HG03060 (cell line): ENCODE data around the gene CPB2.
A peak's percentile ranks its signal among the peaks of the same experiment; 100 is the strongest.

ENCODE experiments used
- ATAC-seq: cut with Tn5 transposase; IDR thresholded peaks from one replicate; pipeline ENCODE4 v1.9.1; 2021; ENCODE audit warnings: low read depth, moderate number of reproducible peaks; ENCODE audit not compliant: unreplicated experiment

CPB2 gene

DNA sequence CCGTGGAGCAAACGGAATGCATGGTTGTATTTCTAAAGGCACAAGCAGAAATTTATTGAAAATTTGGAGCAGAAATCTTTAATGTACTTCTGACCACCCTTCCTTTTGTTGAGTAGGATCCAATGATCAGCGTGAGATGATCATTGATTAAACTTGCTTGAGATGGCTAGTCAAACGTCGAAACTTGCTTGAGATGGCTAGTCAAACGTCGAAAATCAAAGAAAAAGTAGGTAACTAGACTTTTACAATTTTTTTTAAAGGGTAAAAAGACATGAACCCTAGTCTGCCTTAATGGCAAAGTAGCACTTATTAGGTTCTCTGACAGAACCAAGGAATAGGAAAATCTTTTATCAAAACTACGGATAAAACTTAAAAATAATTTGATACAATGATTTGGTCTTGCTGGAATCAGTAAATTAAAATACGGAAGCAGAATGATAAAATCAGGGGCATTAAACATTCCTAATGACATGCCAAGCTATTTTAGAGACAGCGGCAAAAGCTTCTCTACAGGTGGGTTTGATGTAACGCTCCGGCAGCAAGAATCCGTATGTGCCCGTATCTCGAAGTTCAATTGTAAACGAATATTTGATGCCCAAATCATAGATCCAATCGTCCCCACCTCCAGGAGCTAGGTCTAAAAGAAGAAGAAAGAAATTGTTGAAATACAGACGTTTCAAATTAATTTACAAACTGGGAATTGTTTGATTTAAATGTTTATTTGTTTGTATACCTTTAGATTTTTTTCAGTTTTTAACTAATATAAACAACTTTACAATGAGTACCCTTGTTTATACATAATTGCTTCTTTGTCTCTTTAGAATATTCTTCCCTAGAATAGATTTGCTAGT, 51.4 kb downstream of the CPB2 start:
- no peak for ATAC-seq

DNA sequence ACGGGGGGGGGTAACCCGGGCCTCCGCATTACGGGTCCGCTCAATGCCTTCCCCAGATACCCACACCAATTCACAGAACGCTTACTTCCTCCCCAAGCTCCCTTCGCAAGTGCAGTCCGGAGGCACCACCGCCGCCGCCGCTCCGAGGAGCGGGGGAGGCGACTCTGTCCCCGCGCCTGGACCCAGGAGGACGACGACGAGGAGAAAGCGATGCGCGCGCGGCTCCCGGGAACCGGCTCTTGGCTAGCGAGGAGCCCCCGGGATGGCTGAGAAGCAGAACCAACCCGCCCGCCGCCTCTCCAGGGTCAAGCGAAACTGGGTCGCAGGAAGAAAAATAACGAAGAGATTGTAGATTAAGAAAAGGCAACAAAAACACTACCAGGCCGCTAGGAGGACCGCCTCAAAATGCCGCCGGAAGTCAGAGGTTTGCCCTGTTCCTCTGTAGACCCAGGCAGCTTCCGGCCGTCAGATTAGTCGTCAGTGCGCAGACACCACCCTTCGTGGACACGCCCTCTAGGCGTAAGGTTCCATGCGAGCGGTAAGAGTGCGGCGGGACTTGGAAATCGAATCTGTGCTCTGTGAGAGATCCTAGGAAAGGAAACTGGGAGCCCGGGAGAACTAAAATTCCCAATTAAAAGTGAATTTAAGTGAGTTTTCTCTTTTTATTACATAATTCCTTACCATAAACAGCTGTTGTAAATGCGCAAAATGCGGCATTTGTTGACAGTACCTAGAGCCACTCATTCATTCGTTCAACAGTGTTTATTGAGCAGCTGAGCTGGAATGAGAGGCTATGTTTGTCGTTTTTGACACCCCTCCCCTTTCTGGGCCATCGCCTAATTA, 52.3 kb downstream of the CPB2 start, which contains the start of gene ZC3H13:
Gene ZC3H13, minus strand, starts transcription at position 428 of the 843 bp plus-strand sequence. CDS start 7,239 bp downstream, outside the sequence.
- peak; percentile 96 for ATAC-seq

DNA sequence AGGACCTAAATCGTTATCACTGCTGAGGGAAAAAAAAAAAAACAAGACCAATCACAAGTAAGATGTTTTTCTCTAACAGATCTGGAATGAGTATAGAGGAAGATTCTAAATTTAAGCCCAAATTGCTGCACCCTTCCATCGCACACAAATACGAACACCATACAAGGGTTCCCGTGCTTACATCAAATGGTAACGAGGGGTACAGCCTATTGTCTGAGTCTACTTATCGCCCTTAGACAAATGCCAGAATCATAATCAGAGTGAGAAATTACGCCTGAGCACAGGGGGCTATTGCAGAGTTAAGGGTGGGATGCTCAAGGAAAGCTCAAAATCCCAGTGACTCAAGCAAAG, 52.9 kb downstream of the CPB2 start:
- ATAC-seq, result no peak

DNA sequence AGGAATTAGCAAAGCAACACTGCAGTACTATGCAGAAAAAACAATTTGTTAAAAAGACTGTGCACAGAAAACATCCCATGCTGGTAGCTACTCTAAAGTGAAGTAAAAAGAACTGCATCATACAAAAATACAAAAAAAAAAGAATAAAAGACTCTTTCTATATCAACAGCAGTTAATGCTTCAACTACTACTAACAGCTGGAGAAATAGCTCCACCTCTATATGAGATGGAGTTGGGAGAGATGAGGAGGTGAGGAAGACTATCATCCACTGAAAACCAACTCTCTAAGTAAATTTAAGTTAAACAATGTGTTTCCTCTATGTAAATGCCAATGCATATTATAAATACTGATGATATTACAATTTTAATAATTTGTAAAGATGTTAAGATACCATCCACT, 54.1 kb downstream of the CPB2 start:
- ATAC-seq, result no peak

DNA sequence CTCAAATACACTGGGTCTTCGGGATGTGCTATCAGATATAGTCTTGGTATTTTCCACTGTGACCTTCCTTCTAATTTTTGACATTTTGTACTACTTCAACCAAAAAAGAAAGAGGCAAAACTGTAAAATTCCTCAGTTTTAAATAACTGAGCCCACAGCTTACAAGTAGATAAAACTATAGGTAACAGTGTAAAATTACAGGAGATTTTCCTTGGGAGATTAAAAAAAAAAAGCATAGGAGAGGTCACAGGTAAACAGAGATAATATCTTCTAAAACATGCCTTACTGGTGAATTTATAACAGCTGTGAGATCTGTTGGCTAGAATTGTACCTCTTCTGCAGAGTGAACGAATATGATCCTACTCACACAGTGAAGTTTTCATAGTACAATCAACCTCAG, 59.4 kb downstream of the CPB2 start:
- ATAC-seq, result no peak

DNA sequence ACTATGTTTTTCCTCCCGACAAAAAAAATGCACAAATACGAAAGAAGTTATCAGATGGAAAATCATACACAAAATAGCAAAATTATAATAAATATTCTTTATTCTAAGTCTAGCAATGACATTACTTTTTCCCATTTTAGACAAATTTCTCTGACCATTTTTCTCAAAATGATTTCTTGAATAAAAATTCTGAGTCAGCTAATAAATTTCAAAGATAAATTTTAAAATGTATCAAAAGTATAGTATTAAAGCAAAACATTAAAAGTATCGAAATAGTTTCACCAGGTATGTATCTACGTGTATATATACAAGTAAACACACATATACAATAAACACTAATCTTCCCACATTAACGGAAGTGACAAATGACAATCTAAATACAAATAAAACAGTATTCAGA, 61.2 kb downstream of the CPB2 start:
- ATAC-seq, result no peak

DNA sequence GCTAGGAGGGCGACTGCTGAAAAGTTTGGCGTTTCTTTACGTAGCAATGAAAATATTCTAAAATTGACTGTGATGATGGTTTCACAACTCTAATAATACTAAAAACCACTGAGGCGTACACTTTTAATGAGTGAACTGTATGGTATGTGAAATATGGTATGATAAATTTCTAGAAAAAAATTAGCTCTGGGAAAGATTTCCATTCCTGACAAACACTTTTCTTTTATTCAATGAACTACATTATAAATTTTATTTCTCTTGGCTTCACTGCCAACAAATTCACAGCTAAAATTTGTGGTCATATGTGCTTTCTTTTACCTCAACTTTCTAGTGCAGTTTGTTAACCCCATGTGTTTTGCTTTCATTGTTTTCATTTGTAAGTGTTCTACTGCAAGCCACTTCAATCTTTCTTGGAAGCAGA, 63.4 kb downstream of the CPB2 start:
- no peak for ATAC-seq

DNA sequence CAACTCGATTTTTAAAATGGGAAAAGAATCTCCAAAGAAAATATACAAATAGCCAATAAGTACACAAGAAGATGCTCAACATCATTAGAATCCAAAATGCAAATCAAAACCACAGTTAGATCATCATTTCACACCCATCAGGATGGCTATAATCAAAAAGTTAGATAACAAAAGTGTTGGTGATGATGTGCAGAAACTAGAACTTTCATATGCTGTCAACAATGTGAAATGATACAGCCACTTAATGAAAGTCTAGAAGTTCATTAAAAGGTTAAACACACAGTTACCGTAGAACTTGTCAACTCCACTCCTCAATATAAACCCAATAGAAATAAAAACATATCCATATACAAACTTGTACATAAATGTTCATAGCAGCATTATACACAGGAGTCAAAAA, 64.1 kb downstream of the CPB2 start:
- no peak for ATAC-seq

DNA sequence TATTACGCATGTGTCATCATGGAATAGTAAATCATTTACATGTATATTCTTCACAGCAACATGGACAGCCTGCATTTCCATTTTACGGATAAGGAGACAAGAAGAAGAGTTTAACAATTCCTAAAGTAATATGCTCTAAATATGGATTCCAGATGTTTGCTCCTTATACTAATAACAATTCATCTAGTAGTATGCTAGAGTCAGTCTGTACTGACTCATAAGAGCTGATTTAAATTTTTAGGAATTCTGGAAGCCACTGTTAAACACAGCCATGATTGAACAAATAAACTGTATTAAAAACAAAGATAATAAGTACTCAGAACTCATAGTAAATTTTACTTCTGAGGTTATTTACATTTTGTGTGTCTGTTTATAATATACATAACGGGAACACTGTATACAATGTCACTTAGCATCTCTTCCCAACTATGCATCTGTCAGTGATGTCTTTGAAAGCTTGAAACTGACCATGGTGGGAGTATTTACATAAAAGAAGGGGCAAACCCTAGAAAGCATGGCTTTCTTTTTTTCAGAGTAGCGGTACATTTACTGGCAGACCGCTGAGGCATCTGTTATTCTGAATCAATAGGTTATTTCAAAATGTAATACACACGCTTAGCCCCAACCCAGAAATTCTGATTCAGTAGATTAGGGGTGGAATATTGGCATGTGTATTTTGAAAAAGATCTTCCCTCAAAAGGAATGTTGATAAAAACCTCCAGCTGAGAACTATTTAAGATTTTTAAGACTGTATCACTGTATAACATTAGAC, 65.2 kb downstream of the CPB2 start:
- ATAC-seq, result no peak

DNA sequence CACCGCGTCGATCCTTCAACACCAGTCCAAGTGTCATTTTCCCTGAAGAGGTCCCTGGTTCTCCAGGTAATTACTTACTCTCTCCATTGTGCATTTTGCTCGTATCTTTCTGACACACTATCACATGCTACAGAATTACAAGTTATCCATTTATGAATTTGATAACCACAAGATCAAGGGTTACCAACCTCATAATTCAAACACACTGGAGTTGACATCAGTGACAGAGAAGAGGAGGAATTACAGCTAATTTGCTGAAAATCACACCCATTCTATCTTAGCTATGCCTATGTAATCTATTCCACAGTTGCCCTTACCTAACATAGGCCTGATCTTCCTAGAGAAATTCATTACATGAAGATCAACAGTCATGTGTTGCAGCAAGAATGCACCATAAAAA, 66.5 kb downstream of the CPB2 start:
- no peak for ATAC-seq

DNA sequence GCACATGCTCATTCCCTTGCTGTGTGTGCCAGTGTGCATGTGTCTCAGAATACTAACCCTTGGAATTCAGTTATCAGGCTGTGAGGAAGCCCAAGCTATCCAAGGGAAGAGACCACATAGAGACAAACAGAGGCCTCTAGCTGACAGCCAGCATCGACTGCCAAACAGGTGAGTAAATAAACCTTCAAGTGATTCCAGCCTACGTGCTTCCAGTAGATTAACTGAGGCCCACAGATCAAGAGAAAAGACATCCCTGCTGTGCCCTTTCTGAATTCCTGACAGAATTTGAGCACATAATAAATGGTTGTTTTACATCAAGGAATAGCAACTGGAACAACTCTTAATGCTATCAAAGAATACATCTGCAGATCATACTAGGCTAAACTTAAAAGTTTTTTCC, 69.8 kb downstream of the CPB2 start:
- ATAC-seq, result no peak

DNA sequence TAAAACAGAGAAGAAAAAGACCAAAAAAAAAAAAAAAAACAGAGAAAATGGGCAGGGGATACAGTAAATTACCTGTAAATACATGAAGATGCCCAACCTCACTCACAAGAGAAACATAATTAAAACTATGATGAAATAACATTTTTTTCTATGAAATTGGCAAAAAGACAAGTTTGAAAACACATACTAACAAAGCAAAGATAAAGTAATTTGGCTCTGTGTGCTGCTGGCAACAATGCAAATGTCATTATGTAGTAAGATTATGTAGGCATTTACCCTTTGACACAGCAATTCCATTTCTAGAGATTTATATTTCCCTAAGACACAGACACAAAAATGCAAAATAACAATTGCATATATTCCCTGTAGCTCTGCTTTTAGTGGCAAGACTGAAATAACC, 72.5 kb downstream of the CPB2 start:
- no peak for ATAC-seq

DNA sequence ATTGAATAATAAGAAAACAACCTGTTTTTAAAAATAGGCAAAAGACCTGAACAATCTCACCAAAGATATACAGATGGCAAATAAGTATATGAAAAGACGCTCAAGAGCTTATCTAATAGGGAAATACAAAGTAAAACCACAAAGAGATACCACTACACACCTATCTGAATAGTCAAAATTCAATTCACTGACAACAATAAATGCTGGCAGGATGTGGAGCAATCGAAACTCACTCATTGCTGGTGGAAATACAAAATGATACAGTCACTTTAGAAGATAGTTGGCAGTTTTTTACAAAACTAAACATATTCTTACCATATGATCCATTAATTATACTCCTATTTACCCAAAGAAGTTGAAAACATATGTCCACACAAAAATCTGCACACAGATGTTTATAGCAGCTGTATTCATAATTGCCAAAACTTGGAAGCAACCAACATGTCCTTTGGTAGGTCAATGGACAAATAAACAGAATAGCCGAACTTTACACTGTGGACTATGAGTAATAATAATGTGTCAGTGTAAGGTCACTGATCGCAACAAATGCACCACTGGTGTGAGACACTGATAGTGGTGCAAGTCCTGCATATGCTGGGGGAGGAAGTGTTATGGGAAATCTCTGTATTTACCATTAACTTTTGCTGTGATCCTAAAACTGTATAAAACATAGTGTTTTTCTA, 73.1 kb downstream of the CPB2 start:
- ATAC-seq, result no peak

DNA sequence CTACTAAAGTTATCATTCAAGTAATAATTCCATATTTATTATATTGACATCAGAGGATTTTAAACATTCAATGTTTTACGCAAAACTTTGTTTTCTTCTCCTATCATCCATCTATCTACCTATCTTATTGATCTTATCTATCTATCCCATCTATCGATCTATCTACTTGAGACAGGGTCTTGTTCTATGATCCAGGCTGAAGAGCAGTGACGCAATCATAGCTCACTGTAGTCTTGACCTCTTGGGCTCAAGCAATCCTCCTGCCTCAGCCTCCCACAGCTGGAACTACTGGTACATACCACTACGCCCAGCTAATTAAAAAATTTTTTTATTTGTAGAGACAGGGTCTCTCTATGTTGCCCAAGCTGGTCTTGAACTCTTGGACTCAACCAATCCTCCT, 79.7 kb downstream of the CPB2 start:
- ATAC-seq, result no peak

DNA sequence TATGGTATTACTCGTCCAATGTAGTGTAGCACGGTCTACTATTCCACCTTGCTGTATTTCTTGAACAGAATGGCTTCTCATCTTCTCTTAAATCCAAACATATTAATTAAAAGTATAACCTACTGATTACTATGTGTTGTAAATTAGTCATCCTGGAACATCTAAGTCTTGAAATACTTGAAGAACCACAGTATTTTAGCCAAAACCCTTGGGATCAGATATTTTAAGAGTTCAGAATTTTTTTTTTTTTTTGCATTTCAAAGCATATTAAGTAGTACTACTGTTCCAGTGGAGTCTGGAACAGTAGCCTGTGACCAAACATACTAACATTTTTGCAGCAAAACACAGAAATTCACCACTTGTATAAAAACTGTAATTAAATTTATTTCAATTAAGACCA, 82.4 kb downstream of the CPB2 start:
- ATAC-seq, result no peak

DNA sequence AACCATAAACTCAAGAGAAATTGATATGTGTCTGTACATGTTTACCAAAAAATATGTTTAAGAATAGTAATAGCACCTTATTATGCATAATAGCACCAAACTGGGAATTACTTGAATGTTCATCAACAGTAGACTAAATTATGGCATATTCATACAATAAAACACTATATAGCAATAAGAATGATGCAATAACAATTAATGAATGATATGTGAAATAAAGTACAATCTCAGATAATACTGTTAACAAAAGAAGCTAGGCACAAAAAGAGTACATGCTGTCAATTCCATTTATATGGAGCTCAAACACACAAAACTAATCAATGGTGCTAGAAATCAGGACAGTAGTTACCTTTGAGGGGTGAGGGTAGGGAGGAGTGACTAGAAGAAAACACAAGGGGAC, 88.6 kb downstream of the CPB2 start:
- ATAC-seq, result no peak

DNA sequence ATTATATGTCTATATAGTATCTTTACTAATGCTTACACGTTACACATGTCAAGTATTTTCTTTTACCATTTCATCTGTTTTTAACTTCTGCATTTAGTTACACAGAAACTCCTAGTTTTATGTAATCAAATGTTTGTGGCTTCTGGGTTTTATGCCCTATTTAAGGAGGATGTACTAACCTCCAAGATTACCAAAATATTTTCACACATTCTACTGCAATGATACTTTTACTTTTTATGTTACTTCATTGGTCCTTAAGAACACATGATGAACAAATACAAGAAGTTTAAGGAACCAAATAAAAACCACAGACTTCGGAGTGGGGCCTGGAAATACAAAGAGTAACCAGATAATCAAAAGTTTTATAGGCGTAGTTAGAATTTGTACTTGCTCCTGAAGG, 89.5 kb downstream of the CPB2 start:
- ATAC-seq, result no peak

DNA sequence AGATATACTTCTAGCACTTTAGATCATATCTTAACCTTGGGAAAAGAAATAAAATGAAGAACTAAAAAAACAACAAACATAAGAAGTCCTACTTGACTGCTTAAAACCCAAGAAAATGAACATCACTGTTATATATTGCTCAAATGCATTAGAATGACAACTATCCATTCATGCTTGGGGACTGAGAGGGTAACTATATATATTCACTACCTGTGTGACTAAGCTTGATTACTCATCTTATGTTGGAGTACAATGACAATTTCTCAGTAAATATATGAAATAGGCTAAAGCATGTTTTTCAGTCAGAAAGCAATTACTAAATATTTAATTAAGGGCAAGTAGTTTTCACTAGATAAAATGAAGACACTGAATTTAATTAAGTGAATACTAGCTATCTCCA, 92.4 kb downstream of the CPB2 start:
- ATAC-seq, result no peak

DNA sequence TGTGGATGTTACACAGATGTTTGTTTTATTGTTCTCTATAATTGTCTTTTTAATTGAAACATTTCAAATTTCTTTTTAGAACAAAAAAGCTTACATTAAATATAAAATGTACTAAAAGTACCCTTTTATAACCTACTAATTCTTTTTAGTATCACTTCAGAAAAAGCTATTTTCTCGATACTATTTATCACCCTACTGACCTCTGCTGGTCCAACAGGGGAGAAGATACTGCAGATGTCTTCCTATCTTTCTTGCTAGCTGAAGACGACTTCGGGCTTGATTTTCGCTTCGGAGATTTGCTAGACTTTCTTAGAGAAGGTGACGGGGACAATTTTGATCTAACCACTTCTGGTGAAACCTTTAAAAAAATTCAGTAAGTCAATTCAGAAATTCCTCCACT, 94.7 kb downstream of the CPB2 start:
- ATAC-seq, result no peak

DNA sequence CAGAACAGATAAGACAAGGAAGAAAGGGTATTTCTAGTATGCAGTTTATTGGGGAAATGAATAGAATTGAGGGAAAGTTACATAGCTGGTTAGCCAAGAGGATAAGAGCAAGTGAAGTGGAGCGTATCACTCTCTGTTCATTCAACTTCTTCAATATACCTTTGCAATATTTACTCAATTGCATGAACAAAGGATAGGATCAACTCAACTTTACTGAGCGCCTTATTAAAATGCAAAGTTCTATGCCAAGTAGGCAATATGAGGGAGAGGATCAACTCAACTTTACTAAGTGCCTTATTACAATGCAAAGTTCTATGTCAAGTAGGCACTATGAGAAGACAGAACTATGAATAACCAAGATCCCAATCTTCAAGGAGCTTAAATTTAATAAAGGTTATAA, 96.2 kb downstream of the CPB2 start:
- no peak for ATAC-seq
